Upper lobe of left lung (tissue), 6 donors: Measurements from ENCODE around the gene IL6ST. TPM values are rescaled to one million over a fixed set of nuclear protein-coding genes. Genes with fewer than 3 reads are reported as not detected.
"Not testable (repeated sequence)": the region's sequence is repeated elsewhere in the genome, so short reads cannot be mapped to it uniquely, and the experiment has no call there.

ENCODE experiments used
- ATAC-seq, 2 donors: fragments of 200-7000 bp; cut with Tn5 transposase; one replicate each; pipeline ENCODE4 v1.9.1; 2022; ENCODE audit warnings: mild to moderate bottlenecking in 2 of 2, moderate library complexity in 2 of 2; ENCODE audit not compliant: low FRiP score in 2 of 2
- DNase-seq, 2 donors: peaks; one replicate each; pipeline ENCODE4 v3.0.0-alpha.2; 2019 to 2020
- H3K27ac ChIP-seq, 4 donors: fragments of 200-600 bp; sonication (generic); one replicate each; pipeline ENCODE4 v1.5.1; 2016 to 2019
- H3K27me3 ChIP-seq, 4 donors: fragments of 200-600 bp; sonication (generic); one replicate each; pipeline ENCODE4 v1.5.1; 2017 to 2019
- H3K36me3 ChIP-seq, 4 donors: fragments of 200-600 bp; sonication (generic); one replicate each; pipeline ENCODE4 v1.5.1; 2016 to 2019
- H3K4me1 ChIP-seq, 4 donors: fragments of 200-600 bp; sonication (generic); one replicate each; pipeline ENCODE4 v1.5.1; 2018 to 2019
- H3K4me3 ChIP-seq, 4 donors: fragments of 200-600 bp; sonication (generic); one replicate each; pipeline ENCODE4 v1.5.1; 2017 to 2019; ENCODE audit warnings: mild to moderate bottlenecking in 2 of 4, moderate library complexity in 1 of 4
- H3K9me3 ChIP-seq, 4 donors: fragments of 200-600 bp; sonication (generic); one replicate each; pipeline ENCODE4 v1.5.1; 2018 to 2019
- EP300 ChIP-seq, 4 donors: sonication (generic); formaldehyde crosslinking; IDR thresholded peaks; one replicate each; pipeline ENCODE4 v1.5.1; 2017; ENCODE audit warnings: antibody characterized with exemption in 4 of 4, control low read depth in 2 of 4
- POLR2A ChIP-seq, 4 donors: fragments of 450-650 bp; IDR thresholded peaks; one replicate each; pipeline ENCODE4 v1.5.1; 2016 to 2017; ENCODE audit warnings: antibody characterized with exemption in 4 of 4, mild to moderate bottlenecking in 2 of 4
- POLR2AphosphoS5 ChIP-seq, 2 donors: sonication (generic); formaldehyde crosslinking; IDR thresholded peaks; one replicate each; pipeline ENCODE4 v1.5.1; 2017; ENCODE audit warnings: antibody characterized with exemption in 2 of 2
- WGBS, 2 donors: methylation state at CpG; one replicate each; pipeline ENCODE4 v1.1.5; 2017 to 2018; 5-methylcytosine and 5-hydroxymethylcytosine counted together
- total RNA-seq, 6 donors: library from RNA; depleted of rRNA in 4 of 6; stranded (reverse); fragments of >200 nt in 4 of 6; gene quantifications; one replicate each; pipeline versions ENCODE4 v1.1.0 to v1.2.1, GENCODE V29; 2016 to 2021
- TF ChIP-seq, protein P1 (sequence below), 6 experiments: fragments of 450-650 bp in 4 of 6; fragments of 200-600 bp in 2 of 6; sonication (generic) in 2 of 6; IDR thresholded peaks; one replicate each; pipeline ENCODE4 v1.5.1; 2016 to 2019; ENCODE audit warnings: antibody characterized with exemption in 6 of 6
- donor health status: DM: no; HTN: no; CAD: no; lungs with moderate emphysema.
- donor health status: DM: no; HTN: yes; CAD: no; lungs with severe emphysema.

The IL6ST gene
- total RNA-seq, 6 donors from 2014 or later: 177 to 383 (median 300) TPM

DNA sequence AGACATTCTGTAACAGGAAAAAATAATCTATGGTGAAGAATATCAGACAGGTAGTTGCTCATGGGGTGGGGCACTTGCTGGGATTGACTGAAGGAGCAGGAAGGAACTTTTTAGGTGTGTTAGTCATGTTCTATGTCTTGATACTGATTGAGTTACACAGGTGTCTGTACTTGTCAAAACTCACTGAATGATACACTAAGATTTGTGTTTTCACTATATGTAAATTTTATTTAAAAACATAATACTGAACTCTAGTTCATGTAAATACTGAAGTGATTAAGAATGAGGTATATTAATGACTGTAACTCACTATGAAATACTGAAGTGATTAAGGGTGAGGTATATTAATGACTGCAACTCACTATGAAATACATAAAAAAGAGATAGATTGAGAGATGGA, 28.5 kb downstream of the IL6ST start:
- Histone ChIP-seq H3K4me3 (no peak overlapping the region), H3K27ac (no peak overlapping the region), H3K9me3 (no peaks in the 10 kb centered on the region), H3K27me3 (no peaks in the 10 kb centered on the region), H3K36me3 (peaks cover 7 to 48% (median 19%) of the 10 kb centered on the region in 4 donors), H3K4me1 (peaks cover 0 to 22% (median 11%) of the 10 kb centered on the region in 4 donors)
- DNase-seq (no peak), ATAC-seq (no peak)
- no peak for TF ChIP-seq EP300 (IDR thresholded peaks at IDR 0.05)
- no peak for TF ChIP-seq POLR2AphosphoS5 (IDR thresholded peaks at IDR 0.05)
- TF ChIP-seq POLR2A (IDR thresholded peaks at IDR 0.05): no peak
- TF ChIP-seq, protein P1, sequence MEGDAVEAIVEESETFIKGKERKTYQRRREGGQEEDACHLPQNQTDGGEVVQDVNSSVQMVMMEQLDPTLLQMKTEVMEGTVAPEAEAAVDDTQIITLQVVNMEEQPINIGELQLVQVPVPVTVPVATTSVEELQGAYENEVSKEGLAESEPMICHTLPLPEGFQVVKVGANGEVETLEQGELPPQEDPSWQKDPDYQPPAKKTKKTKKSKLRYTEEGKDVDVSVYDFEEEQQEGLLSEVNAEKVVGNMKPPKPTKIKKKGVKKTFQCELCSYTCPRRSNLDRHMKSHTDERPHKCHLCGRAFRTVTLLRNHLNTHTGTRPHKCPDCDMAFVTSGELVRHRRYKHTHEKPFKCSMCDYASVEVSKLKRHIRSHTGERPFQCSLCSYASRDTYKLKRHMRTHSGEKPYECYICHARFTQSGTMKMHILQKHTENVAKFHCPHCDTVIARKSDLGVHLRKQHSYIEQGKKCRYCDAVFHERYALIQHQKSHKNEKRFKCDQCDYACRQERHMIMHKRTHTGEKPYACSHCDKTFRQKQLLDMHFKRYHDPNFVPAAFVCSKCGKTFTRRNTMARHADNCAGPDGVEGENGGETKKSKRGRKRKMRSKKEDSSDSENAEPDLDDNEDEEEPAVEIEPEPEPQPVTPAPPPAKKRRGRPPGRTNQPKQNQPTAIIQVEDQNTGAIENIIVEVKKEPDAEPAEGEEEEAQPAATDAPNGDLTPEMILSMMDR (IDR thresholded peaks at IDR 0.05): no peak

- Histone ChIP-seq H3K27me3 (no peaks in the 10 kb centered on the region), H3K36me3 (peaks cover 7 to 56% (median 25%) of the 10 kb centered on the region in 4 donors), H3K4me1 (peaks cover 0 to 20% (median 15%) of the 10 kb centered on the region in 4 donors), H3K27ac (peak overlapping the region in 2 of 4 donors; percentile 5 to 53), H3K9me3 (no peaks in the 10 kb centered on the region), H3K4me3 (no peak overlapping the region)
- ATAC-seq: no peak
- DNase-seq: no peak
- WGBS, 2 donors: 58 to 66% methylated on average over 6 of the region's 6 CpGs
- TF ChIP-seq POLR2AphosphoS5 (IDR thresholded peaks at IDR 0.05) (no peak), POLR2A (IDR thresholded peaks at IDR 0.05) (no peak), EP300 (IDR thresholded peaks at IDR 0.05) (no peak)
- TF ChIP-seq, protein P1 (IDR thresholded peaks at IDR 0.05): no peak
Observed at GRCh38 chr5:55965525-55965924, 29.2 kb downstream of the IL6ST start.

DNA sequence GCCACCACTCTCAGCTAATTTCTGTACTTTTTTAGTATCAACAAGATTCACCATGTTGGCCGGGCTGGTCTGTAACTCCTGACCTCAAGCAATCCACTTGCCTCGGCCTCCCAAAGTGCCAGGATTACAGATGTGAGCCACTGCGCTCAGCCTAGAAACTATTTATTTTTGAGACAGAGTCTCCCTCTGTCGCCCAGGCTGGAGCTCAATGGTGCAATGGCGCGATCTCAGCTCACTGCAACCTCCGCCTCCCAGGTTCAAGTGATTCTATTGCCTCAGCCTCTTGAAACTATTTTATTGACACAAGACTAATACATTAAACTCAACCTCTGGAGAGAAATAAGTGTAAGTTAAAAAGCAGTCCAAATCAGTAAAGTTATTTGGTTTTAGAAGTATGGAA, 34.0 kb downstream of the IL6ST start:
- DNase-seq (peak in 1 of 2 donors; percentile 56), ATAC-seq (peak; percentile 35 to 55)
- H3K4me3 ChIP-seq: no peak overlapping the region
- no peaks in the 10 kb centered on the region for H3K27me3 ChIP-seq
- H3K36me3 ChIP-seq: peaks cover 22 to 78% (median 44%) of the 10 kb centered on the region in 4 donors
- H3K4me1 ChIP-seq: peaks cover 0 to 10% (median 6%) of the 10 kb centered on the region in 4 donors
- TF ChIP-seq EP300 (IDR thresholded peaks at IDR 0.05): no peak
- TF ChIP-seq POLR2AphosphoS5 (IDR thresholded peaks at IDR 0.05): no peak
- no peak for TF ChIP-seq POLR2A (IDR thresholded peaks at IDR 0.05)
- TF ChIP-seq, protein P1 (IDR thresholded peaks at IDR 0.05): no peak
- no peak overlapping the region for H3K27ac ChIP-seq
- 70 to 87% methylated on average over 7 of the region's 7 CpGs for WGBS, 2 donors
- no peaks in the 10 kb centered on the region for H3K9me3 ChIP-seq

DNA sequence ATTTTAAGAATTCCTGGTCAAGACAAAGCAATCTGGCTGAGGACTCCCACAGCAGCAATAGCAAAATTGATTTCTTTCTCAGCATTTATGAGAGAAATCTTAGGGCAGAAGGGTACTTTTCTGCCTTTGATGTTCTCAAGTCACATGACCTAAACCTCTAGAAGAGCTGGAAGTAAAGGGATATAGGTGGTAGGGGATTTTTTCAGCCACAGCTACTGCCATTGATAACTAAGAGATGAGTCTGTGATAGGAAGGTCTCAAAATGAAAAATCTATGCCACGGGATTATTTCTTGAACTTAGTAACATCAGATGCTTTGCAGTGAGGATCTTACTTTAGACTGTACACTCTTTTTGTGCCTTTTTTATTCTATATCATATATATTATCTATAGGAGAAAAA, 35.6 kb downstream of the IL6ST start:
- Histone ChIP-seq H3K4me1 (peaks cover 0 to 10% (median 6%) of the 10 kb centered on the region in 4 donors), H3K36me3 (peaks cover 37 to 94% (median 60%) of the 10 kb centered on the region in 4 donors), H3K9me3 (no peaks in the 10 kb centered on the region), H3K4me3 (no peak overlapping the region), H3K27ac (no peak overlapping the region), H3K27me3 (no peaks in the 10 kb centered on the region)
- TF ChIP-seq POLR2A (IDR thresholded peaks at IDR 0.05): no peak
- TF ChIP-seq, protein P1 (IDR thresholded peaks at IDR 0.05): no peak
- TF ChIP-seq EP300 (IDR thresholded peaks at IDR 0.05): no peak
- TF ChIP-seq POLR2AphosphoS5 (IDR thresholded peaks at IDR 0.05): no peak
- WGBS, 2 donors: 90 to 93% methylated on average over 1 of the region's 1 CpG
- no peak for DNase-seq
- no peak for ATAC-seq

GRCh38 chr5:55941154-55941553, 53.6 kb downstream of the IL6ST start:
- 92 to 97% methylated on average over 4 of the region's 4 CpGs for WGBS, 2 donors
- H3K36me3 ChIP-seq: peaks cover 16 to 78% (median 32%) of the 10 kb centered on the region in 4 donors
- H3K27ac ChIP-seq, H3K4me3 ChIP-seq, H3K4me1 ChIP-seq, H3K27me3 ChIP-seq, H3K9me3 ChIP-seq, ATAC-seq, DNase-seq: not testable (repeated sequence)

- H3K27me3 ChIP-seq, H3K27ac ChIP-seq, ATAC-seq, DNase-seq, H3K9me3 ChIP-seq, H3K4me3 ChIP-seq: not testable (repeated sequence)
- H3K4me1 ChIP-seq: peaks cover 6 to 27% (median 13%) of the 10 kb centered on the region in 4 donors
- peaks cover 16 to 50% (median 26%) of the 10 kb centered on the region in 4 donors for H3K36me3 ChIP-seq
Observed at GRCh38 chr5:55937598-55937997, 57.2 kb downstream of the IL6ST start.
